HG03460 (cell line): ENCODE data around the gene ILF3.

Source experiments
- ATAC-seq: cut with Tn5 transposase; IDR thresholded peaks from one replicate; pipeline ENCODE4 v1.9.1; 2021; ENCODE audit not compliant: unreplicated experiment

ILF3 gene

DNA sequence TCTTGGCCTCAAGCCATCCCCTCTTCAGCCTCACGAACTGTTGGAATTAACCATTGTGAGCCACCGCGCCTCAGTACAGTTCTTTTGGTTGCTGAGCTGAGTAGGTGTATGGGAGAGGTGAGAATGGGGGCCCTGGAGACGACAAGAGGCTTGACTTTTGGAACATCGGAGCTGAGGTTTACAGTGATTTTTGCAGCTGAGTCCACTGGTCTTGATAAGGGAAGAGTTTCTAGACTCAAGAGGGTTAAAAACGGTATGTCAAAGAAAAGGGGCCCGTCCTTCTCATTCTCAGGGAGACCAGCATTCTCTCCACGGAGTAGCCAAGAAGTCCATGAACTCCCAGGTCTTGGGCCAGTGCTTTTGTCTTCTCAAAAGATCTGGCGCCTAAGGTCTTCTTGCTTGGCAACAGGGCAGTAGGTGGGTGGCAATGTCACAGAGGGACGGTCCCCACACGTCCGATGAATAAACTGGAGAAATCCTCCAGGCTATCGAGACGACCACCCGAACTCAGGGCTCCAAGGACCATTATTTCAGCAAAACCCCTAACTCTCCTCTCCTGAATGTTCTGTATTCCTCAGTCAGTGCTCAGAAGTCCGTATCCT, 40.7 kb downstream of the ILF3 start:
- ATAC-seq = no peak

DNA sequence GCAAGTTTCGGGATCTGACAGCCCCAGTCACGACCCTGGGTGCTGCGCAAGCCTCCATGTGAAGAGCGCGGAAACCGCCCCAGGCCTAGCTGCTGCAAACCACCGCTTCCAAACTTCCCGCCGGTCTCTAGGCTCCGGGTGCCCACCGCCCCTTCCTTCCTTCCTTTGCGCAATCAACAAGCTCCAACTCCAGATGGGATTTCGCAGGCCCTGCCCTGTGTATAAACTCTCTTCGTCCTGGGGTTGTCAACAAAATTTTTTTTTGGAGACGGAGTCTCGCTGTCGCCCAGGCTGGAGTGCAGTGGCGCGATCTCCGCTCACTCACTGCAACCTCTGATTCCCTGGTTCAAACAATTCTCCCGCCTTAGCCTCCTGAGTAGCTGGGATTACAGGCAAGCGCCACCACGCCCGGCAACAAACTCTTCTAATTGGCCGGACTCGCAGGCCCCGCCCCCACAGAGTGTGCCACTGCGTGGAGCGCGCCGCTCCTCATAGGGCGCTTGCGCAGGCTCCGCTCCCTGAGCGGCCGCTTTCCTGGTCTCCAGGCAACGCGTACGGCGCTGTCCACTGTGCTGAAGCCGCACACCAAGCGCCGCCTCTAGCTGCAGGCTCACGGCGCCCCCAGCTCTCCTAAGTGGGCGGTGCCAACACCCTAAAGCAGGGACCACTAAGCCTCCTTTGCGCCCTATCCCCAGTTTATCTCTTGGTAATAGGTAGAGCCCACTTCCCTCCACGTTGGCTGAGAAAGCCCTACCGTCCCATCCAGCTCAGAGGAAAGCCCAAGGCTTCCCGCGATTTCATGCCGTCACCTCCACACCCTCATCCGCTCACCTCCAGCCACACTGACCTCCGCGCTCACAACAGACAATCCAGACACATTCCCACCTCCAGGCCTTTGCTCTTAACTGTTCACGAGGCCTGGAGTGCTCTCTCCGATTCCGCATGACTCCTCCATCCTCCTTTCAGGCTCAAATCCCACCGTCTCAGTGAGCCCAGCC, 41.6 kb downstream of the ILF3 start:
- peak; percentile 67 for ATAC-seq

DNA sequence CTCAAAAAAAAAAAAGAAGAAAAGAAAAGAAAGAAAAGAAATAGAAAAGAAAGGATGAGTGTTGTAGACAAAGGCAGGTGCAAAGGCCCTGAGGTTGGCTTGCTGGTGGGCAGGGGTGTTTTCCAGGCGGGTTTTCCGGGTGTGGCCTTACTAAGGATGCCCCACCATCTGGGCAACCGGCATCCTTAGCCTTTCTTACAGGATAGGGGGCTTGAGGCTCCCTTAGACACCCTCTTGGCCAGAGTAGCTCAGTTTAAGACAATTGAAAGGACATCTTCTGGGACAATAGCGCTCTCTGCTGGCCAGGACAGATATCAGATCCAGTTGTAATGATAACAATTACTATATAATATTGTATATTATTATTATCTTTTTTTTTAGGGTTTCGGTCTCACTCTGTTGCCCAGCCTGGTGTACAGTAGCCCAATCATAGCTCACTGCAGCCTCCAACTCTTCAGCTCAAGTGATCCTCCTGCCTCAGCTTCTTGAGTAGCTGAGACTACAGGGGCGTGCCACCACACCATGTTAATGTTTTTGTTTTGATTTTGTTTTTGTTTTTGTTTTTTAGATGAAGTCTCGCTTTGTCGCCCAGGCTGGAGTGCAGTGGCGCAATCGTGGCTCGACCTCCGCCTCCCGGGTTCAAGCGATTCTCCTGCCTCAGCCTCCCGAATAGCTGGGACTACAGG, 45.6 kb downstream of the ILF3 start:
- no peak for ATAC-seq

DNA sequence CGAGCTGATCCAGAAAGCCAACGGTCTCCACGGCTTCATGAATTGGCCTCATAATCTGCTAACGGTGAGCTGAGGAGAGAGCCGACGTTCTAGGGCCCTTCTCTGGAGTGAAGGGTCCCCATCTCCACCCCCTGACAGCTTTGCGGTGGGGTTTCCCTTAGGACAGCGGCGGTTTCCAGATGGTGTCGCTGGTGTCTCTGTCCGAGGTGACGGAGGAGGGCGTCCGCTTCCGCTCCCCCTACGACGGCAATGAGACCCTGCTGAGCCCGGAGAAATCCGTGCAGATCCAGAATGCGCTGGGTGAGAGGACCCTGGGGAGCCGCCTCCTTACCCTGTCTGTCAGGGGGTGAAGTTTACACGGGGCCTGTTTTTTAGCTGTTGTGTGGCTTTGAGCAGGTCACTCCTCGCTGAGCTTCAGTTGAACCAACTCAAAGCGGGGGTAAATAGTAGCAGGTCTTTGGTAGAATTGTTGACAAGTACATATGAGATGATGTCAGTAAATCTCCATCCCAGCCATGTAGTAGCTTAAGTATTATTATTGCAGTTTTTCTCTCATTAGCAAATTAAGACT, 47.9 kb downstream of the ILF3 start:
- no peak for ATAC-seq

DNA sequence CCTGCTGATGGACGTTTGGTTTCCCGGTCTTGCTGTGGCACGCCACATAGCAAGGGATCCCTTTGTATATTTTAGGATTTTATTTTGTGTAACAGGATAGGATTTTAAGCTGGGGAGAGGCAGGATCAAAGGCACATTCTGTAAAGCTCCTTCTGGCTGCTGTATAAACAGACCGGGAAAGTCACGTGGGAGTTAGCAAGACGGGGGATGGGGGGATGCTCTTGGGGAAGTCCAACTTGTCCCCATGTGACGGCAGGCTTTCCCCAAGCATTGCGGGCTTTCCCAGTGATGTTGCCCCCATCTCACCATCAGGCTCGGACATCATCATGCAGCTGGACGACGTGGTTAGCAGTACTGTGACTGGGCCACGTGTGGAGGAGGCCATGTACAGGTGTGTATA, 52.8 kb downstream of the ILF3 start:
- ATAC-seq = no peak

DNA sequence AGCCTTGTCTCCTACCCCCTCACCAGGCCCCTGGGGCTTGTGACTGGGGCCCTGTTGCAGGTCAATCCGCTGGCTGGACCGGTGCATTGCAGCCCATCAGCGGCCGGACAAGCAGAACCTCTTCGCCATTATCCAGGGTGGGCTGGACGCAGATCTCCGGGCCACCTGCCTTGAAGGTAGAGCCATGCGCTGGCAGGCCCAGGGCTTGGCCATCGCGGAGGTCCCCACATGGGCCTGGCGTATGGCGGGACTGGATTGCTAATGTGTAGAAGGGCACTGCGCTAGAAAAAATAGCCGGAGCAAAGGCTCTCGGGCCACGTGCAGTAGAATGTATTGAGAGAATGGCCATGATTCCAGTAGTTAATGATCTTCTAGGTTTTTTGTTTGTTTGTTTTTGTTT, 53.3 kb downstream of the ILF3 start:
- no peak for ATAC-seq

DNA sequence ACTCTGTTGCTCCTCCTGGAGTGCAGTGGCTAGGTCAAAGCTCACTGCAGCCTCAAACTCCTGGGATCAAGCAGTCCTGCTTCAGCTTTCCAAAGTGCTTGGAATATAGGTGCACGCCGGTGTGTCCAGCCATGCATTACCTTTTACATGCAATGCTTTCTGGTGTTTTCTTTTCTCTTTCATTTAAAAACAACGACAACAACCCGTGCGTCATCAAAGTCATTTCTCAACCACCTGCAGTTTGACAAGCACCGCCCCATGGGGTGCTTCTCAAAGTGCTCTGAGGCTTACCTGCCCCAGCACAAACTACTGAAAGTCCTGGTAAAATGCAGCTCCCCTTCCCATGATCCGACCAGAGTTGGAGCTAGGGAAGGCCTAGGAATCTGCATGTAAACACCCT, 54.1 kb downstream of the ILF3 start:
- ATAC-seq = no peak

DNA sequence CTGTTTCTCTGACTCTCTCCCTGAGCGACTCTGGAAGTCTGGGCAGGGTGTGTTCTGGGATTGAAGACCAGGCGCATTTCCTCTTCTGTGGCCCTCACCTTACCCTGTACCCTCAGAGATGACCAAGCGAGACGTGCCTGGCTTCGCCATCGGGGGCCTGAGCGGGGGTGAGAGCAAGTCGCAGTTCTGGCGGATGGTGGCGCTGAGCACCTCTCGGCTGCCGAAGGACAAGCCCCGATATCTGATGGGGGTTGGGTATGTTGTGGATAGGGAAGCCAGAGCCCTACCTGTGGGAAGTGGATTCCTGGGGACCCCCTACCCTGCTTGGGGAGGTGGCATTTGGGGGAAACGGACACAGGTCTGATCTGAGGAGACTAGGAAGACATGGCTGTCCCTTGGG, 57.9 kb downstream of the ILF3 start:
- ATAC-seq = no peak

DNA sequence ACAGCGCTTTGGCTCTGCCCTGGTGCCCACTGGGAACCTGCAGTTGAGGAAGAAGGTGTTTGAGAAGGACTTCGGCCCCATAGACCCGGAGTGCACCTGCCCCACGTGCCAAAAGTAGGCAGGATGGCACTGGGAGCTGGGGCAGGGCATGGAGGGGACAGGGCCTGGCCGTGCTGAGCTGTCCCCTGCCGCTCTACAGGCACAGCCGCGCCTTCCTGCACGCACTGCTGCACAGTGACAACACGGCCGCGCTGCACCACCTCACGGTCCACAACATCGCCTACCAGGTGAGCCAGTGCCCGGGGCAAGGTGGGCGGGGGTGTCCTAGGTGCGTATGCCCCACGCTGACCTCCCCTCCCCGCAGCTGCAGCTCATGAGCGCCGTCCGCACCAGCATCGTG, 58.6 kb downstream of the ILF3 start:
- ATAC-seq = no peak

DNA sequence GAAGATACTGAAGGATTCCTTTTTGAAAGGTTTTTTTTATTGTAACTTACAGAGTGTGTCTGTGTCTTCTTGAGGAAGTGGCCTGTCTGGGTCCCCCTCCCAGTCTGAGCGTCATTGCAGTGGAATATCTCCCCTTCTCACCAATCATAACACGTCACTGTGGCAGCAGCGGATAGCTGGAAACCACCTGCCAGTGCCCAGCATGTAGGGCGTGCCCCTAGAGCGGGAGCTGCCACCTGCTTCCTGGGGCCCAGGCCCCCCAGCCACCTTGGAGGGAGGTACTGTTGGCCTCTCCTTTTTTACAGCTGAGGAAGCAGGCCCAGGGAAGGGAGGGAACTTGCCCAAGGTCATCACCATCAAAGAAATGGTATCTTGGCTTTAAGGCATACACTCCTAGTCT, 59.2 kb downstream of the ILF3 start:
- ATAC-seq = no peak

DNA sequence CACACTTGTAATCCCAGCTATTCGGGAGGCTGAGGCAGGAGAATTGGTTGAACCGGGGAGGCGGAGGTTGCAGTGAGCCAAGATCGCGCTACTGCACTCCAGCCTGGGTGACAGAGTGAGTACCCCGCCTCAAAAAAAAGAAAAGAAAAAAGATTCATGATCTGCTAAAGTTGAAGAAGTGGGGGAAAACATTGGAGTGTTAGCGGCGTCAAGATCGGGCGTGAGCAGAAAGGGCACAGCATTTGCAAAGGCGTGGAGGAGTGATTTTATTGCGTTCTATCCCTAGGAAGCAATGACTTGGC, 62.9 kb downstream of the ILF3 start:
- no peak for ATAC-seq

DNA sequence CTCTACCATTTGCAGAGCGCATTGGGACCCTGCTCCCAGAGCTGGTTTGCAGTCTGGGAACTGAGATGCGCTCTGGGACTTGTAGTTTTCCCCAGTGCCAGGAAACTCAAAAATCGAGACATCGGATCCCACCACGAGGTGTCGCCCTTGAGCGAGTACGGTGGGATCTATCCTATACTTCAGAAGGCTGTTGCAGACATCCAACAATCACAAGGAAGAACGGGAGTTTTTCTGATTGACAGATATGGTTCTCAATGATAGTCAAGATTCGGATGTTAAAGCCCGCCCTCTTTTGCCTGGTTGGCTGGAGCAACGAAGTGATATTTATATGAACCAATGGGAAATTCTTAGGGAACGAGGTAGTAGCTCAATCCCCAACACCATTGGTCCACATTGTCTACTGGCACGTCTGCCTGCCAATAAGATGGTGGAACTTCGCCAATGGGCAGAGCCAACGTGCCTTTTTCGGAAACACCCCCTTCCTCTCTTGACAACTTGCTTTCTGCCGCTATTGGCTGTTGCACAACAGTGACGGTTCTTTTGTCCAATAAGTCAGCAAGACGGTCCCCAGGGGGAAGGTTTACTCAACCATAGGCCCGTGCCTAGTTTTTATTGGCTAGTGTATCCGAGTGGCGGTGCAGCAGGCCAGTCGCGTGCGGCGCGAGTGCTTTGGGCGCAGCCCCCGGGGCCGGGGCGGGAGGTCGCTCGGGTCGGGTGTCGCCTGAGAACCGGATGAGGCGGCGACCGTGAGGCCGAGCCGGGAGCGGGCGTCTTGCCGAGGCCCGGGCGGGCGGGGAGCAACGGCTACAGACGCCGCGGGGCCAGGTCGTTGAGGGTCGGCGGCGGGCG, 63.4 kb downstream of the ILF3 start, which contains the start of gene DNM2:
Gene DNM2, plus strand, starts transcription at position 724 of the 849 bp plus-strand sequence. CDS start 164 bp downstream, outside the sequence.
- ATAC-seq = peak; percentile 80

DNA sequence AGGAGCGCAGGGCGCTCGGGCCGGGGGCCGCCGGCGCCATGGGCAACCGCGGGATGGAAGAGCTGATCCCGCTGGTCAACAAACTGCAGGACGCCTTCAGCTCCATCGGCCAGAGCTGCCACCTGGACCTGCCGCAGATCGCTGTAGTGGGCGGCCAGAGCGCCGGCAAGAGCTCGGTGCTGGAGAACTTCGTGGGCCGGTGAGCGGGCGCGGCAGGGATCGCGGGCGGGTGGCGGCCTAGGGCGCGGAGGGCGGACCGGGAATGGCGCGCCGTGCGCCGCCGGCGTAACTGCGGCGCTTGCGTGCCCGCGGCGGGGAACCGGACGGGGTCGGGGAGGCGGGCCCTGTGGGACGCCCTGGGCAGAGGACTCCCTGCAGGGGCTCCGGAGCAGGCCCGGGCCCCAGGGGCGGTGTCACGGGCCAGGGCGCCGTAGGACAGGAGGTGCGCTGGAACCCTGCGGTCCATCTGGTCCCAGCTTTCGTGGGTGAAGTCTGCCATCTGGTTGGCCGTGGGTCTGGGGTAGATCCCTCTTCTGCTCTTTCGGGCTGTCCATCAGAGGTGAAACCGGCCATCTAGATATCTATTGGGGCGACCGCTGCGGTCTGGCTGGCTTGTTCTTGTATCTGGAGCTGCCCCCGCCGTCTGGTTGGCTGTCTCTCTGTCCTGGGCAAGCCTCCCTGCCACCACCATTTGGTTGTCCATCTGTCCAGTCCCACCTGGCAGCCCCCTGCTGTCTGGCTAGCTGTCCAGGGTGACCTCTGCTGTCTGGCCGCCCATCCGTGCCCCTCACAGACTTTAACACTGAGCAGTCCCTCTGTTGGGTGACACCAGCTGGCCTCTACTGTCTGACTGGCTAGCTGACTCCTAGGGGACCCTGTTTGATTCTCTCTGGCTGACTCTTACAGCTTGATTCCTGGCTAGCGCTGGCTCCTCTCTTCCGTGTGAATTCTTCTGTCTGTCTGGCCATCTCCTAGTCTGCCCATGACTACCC, 64.4 kb downstream of the ILF3 start:
- ATAC-seq = peak; percentile 15

DNA sequence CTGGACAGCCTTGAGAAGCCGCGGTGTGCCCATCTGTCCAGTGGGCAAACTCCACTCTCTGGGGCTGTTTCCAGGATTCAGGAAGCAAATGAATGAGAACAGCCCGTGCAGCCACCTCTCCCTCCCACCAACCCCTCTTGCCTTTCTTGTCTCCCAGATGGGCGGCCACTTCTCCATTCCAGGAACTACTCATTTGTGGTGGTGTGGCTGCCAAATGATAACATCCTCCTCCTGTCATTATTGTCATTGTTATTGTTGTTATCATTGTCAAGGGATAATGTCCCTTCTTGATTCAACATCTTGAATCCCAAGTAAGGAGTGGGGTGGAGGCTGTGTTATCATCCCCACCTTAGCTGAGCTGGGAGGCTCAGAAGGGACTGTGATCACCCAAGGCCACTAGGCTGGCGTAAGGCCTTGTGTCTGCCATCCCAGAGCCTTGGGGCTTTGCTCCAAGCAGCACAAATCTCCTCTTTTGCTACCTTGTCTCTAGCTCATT, 65.4 kb downstream of the ILF3 start:
- no peak for ATAC-seq

DNA sequence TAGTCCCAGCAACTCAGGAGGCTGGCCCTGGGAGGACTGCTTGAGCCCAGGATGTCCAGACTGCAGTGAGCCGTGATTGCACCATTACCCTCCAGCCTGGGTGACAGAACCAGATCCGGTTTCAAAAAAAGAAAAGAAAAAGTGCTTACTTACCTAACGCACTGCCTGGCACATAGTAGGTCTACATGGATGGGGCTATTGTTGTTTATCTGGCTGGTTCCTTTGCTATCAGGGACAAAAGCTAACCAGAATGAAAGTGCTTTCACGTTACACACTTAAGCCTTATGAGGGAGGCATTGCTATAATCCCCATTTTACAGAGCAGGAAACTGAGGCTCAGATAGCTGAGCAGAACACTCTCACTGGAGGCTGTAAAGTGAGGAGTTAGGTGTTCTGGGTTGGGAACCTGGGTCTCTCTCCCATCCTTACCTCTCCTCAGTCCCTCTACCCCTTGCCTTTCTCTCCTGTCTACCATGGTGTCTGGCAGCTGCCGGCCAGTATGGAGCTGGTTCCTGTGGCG, 66.5 kb downstream of the ILF3 start:
- ATAC-seq = no peak

DNA sequence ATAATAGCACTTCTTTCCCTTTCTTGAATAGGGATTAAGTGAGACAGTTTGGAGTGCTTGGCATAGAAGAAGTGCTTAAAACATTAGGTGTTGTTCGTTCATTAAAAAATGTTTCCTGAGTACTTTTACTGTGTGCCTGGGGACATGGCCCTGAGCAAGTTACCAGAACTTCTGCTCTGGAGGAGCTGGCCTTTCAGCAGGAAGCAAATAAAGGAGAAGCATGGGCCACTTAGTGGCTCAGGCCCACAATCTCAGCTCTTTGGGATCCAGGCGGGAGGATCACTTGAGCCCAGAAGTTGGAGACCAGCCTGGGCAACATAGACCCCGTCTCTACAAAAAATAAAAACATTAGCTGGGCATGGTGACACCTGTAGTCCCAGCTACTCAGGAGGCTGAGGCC, 69.4 kb downstream of the ILF3 start:
- ATAC-seq = no peak

DNA sequence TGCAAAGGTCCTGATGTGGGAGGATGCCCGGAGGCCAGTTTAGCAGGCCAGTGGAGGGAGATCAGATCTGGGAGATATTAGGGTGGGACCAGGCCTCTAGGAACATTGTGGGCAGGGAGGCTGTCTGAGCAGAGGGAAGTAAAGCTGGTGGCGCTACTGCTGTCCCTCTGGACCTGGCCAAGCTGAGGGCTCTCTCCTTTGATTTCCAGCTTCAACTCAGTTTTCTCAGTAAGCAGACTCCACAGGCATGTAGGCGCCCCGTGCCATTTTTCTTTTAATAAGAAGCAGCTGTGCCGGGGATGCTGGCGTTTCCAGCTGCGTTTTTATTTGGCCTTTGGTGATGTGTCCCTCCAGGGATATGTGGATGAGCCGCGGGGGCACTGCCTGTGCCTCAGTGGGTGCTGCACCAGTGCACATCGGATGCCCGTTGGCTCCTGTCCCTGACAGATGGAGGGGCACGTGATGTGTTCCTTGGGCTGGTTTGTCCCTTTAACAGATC, 70.5 kb downstream of the ILF3 start:
- ATAC-seq = no peak

DNA sequence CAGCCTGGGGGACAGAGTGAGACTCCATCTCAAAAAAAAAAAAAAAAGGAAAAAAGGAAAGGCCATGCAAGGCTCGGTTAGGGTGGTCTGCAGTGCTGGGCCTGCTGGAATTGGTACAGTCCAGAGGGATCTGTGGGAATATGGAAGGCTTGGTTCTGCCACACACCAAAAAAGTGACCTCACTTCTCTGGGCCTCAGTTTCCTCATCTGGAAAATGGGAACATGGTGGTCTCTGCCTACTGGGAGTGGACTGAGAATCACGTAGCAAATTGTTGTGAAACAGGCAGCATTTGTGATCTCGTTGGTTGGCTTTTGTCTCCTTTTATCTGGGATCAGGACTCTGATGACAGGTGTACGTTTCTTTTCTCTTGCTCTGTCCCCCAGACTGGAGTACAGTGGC, 71.3 kb downstream of the ILF3 start:
- no peak for ATAC-seq

DNA sequence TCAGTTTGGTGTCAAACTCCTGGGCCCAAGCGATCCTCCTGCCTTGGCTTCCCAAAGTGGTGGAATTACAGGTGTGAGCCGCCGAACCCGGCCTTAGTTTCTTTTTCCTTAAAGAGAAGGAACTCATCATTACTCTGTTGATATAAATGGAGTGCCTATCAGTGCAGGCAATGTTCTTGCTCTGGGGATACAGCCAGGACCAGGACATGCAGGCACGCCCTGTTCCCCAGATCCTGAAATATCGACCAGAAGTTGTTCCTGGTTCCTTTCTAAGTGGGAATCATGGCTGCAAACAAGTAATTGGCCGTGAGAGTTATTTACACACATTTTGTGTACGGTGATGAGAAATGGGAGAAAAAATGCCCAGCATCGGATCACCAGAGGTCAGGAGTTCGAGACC, 72.1 kb downstream of the ILF3 start:
- no peak for ATAC-seq
